Lung (tissue), 12 donors: ENCODE measurements around the gene CREB5. TPM values are rescaled to one million over a fixed set of nuclear protein-coding genes. Genes with fewer than 3 reads are reported as not detected.

Source experiments
- ATAC-seq: fragments of 200-7000 bp; cut with Tn5 transposase; one replicate; pipeline ENCODE4 v1.9.1; 2020; ENCODE audit warnings: moderate number of reproducible peaks; ENCODE audit not compliant: insufficient read depth, low FRiP score
- DNase-seq, 3 donors: peaks; one replicate each; pipeline ENCODE4 v3.0.0-alpha.2; 2013 to 2017
- H3K27ac ChIP-seq, 2 donors: one replicate each; pipeline ENCODE4 v1.5.1; 2013; ENCODE audit warnings: mild to moderate bottlenecking in 2 of 2, moderate library complexity in 2 of 2, control low read depth in 1 of 2, inconsistent platforms in 1 of 2, low read depth in 1 of 2, low read length in 1 of 2
- H3K27me3 ChIP-seq, 3 donors: one replicate each; pipeline ENCODE4 v1.5.1; 2013; ENCODE audit warnings: low read length in 2 of 3; ENCODE audit not compliant: control insufficient read depth in 3 of 3, insufficient read depth in 3 of 3
- H3K36me3 ChIP-seq, 4 donors: one replicate each; pipeline ENCODE4 v1.5.1; 2013; ENCODE audit warnings: low read length in 4 of 4, mild to moderate bottlenecking in 1 of 4, moderate library complexity in 1 of 4; ENCODE audit not compliant: control insufficient read depth in 4 of 4, insufficient read depth in 4 of 4
- H3K4me1 ChIP-seq, 5 donors: one replicate each; pipeline ENCODE4 v1.5.1; 2013; ENCODE audit warnings: low read length in 5 of 5, mild to moderate bottlenecking in 2 of 5, moderate library complexity in 1 of 5; ENCODE audit not compliant: control insufficient read depth in 5 of 5, insufficient read depth in 5 of 5
- H3K4me3 ChIP-seq: one replicate; pipeline ENCODE4 v1.5.1; 2013; ENCODE audit warnings: mild to moderate bottlenecking, control low read depth, moderate library complexity
- H3K9ac ChIP-seq, 2 donors: one replicate each; pipeline ENCODE4 v1.5.1; 2013; ENCODE audit warnings: low read length in 2 of 2, control low read depth in 1 of 2; ENCODE audit not compliant: insufficient read depth in 1 of 2
- H3K9me3 ChIP-seq, 4 donors: one replicate each; pipeline ENCODE4 v1.5.1; 2013; ENCODE audit warnings: low read length in 3 of 4, mild to moderate bottlenecking in 1 of 4, moderate library complexity in 1 of 4; ENCODE audit not compliant: control insufficient read depth in 4 of 4, insufficient read depth in 3 of 4
- CTCF ChIP-seq: IDR thresholded peaks from 2 replicates; pipeline ENCODE4 v1.5.1; 2012; ENCODE audit warnings: mild to moderate bottlenecking; ENCODE audit errors: control extremely low read depth, extremely low read depth
- WGBS, 2 donors: extraction: QIAGEN DNeasy Blood & Tissue Kit; methylation state at CpG; one replicate each; pipeline ENCODE4 v1.1.7; 2013; 5-methylcytosine and 5-hydroxymethylcytosine counted together
- polyA plus RNA-seq, 2 donors: library from polyadenylated mRNA; stranded (reverse); fragments of 200-250 nt; gene quantifications; one replicate each; pipeline ENCODE4 v1.2.1, GENCODE V29; 2013
- total RNA-seq, 2 donors: library from RNA; depleted of rRNA in 1 of 2; stranded (reverse); fragments of >200 nt in 1 of 2; gene quantifications; one replicate each; pipeline ENCODE4 v1.2.1, GENCODE V29; 2014 to 2021
- donor health status: control.
- donor health status: control.
- donor health status: Bipolar disorder and iron deficiency.
- donor health status: healthy.
- donor health status: DM: yes; HTN: yes; CAD: no.

The CREB5 gene
- total and polyA plus RNA-seq, 4 donors = 2.7 to 23.1 (median 9.6) TPM

DNA sequence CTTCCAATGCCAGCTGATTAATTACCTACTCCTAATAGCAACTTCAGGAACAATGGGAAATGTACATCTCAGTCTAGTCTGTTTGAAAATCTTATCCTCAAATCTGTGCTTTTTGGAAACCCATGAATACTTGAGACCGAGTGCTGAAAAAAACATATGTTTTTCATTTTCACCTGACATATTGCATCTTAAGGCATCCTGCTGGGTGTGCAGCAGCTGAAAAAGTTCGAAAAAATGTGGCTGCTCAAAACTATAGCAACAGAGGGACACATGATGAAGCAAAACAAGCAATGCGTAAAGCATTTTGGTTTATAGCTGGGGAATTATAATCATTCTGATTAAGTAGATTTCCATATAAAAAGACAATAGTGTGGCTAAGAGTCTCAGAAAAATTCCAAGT, 218.0 kb downstream of the CREB5 start:
- no peak for TF ChIP-seq CTCF
- no peak overlapping the region for H3K9ac ChIP-seq
- H3K27me3 ChIP-seq = no peaks in the 10 kb centered on the region
- WGBS, 2 donors = 89 to 95% methylated on average over 3 of the region's 3 CpGs
- DNase-seq (no peak), ATAC-seq (no peak)
- no peak overlapping the region for H3K4me3 ChIP-seq
- H3K27ac ChIP-seq = no peak overlapping the region
- H3K4me1 ChIP-seq = peaks cover under 1 to 28% (median 9%) of the 10 kb centered on the region in 5 donors
- H3K9me3 ChIP-seq = no peaks in the 10 kb centered on the region
- H3K36me3 ChIP-seq = no peaks in the 10 kb centered on the region

DNA sequence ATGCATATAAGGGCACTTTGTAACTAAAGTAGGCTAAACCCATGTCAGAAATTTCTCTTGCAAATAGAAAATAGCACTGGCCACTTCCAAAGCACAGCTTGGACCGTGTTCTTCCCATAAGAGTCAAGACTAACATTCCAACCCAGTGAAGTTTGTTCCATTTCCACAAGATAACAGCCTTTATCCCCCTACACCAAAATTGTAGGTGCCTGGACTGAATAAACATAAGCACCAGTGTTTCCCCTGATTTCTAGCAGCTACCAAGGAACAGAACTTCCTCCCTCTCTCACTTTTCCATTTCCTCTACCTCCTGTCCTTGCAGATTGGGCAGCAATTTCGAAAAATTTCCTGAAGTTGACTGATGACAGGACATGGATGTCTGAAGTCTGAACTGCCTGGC, 219.7 kb downstream of the CREB5 start:
- ATAC-seq (no peak), DNase-seq (no peak)
- Histone ChIP-seq H3K4me1 (peaks cover 0 to 28% (median 6%) of the 10 kb centered on the region in 5 donors), H3K27me3 (no peaks in the 10 kb centered on the region), H3K9ac (no peak overlapping the region), H3K9me3 (no peaks in the 10 kb centered on the region), H3K27ac (no peak overlapping the region), H3K36me3 (no peaks in the 10 kb centered on the region), H3K4me3 (no peak overlapping the region)
- no peak for TF ChIP-seq CTCF
- 33 to 34% methylated on average over 2 of the region's 2 CpGs for WGBS, 2 donors

DNA sequence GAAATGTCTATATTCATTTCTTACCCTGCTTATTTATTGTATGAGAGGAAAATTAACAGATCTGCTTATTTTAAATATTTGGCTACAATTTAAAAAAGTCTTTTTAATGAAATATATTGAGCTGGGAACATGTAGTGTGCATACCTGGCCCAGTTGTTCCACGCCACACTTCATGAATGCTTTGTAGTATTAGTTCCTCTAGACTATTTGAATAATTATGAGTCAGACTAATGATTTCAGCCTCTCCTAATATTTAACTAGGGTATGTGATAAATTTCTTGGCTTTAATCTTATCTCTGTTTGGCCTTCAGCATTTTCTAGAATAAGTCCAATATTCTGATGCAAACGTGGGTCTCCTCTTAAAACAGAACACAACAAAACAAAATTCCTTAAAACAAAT, 226.6 kb downstream of the CREB5 start:
- WGBS, 2 donors = 85 to 95% methylated on average over 2 of the region's 2 CpGs

More for the DNA sequence above, 226.6 kb downstream of the CREB5 start:
- Histone ChIP-seq H3K27me3 (no peaks in the 10 kb centered on the region), H3K9ac (no peak overlapping the region), H3K27ac (no peak overlapping the region), H3K9me3 (no peaks in the 10 kb centered on the region), H3K4me3 (no peak overlapping the region), H3K4me1 (peaks cover 0 to 9% (median 0%) of the 10 kb centered on the region in 5 donors), H3K36me3 (no peaks in the 10 kb centered on the region)
- no peak for ATAC-seq
- TF ChIP-seq CTCF = no peak
- no peak for DNase-seq
